Gastrocnemius medialis (tissue), 4 donors: ENCODE results near the gene GPR34.

Experiments used
- POLR2A ChIP-seq, 2 donors: fragments of 450-650 bp; IDR thresholded peaks; one replicate each; pipeline ENCODE4 v1.6.1; 2017; ENCODE audit warnings: antibody characterized with exemption in 2 of 2, mild to moderate bottlenecking in 2 of 2, moderate library complexity in 2 of 2
- TF ChIP-seq, protein P1 (sequence below), 5 experiments: fragments of 450-650 bp in 3 of 5; fragments of 200-600 bp in 2 of 5; sonication (generic) in 2 of 5; IDR thresholded peaks in 4 of 5; conservative IDR thresholded peaks in 1 of 5; 1 replicate in 4 of 5; 2 replicates in 1 of 5; pipeline ENCODE4 v1.5.1; 2016 to 2019; ENCODE audit warnings: antibody characterized with exemption in 5 of 5, mild to moderate bottlenecking in 3 of 5, moderate library complexity in 3 of 5

DNA sequence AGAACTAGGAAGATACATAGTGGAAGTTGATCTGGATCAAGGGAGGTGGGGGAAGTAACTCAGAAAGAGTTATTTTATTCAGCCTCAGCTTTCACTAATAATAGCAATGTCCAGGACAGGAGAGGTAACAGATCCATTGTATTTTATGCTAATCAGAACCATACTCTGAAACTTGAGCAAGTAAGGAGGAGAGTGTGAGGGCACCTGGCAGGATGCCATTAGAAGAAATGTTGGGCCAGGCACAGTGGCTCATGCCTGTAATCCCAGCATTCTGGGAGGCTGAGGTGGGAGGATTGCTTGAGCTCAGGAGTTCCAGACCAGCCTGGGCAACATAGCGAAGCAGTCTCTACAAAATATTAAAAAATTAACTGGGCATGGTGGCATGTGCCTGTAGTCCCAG lies 16.3 kb downstream of the GPR34 start:
- TF ChIP-seq, protein P1, sequence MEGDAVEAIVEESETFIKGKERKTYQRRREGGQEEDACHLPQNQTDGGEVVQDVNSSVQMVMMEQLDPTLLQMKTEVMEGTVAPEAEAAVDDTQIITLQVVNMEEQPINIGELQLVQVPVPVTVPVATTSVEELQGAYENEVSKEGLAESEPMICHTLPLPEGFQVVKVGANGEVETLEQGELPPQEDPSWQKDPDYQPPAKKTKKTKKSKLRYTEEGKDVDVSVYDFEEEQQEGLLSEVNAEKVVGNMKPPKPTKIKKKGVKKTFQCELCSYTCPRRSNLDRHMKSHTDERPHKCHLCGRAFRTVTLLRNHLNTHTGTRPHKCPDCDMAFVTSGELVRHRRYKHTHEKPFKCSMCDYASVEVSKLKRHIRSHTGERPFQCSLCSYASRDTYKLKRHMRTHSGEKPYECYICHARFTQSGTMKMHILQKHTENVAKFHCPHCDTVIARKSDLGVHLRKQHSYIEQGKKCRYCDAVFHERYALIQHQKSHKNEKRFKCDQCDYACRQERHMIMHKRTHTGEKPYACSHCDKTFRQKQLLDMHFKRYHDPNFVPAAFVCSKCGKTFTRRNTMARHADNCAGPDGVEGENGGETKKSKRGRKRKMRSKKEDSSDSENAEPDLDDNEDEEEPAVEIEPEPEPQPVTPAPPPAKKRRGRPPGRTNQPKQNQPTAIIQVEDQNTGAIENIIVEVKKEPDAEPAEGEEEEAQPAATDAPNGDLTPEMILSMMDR (IDR thresholded peaks at IDR 0.05 in 4 of 5, conservative IDR thresholded peaks at IDR 0.05 in 1 of 5), result no peak
- TF ChIP-seq POLR2A (IDR thresholded peaks at IDR 0.05), result no peak
